ENCODE data around the gene TSPAN8.

The TSPAN8 gene

GRCh38 chr12:71186571-71187288, 28.9 kb upstream of the TSPAN8 start:
- Histone ChIP-seq H3K9me3 (ENCODE audit: control insufficient read depth, insufficient read depth, low read depth, low read length) (no peaks in the 10 kb centered on the region), H3K4me1 (ENCODE audit: control insufficient read depth, insufficient read depth, low read length) (no peaks in the 10 kb centered on the region), H3K27ac (ENCODE audit: extremely low read depth, low read depth, low read length) (no peak overlapping the region), H3K36me3 (ENCODE audit: control insufficient read depth in 2 of 2, insufficient read depth in 1 of 2, low read length in 2 of 2) (no peaks in the 10 kb centered on the region), H3K4me3 (ENCODE audit: low read depth, low read length) (no peak overlapping the region)
- ChIA-PET POLR2A (no interaction called here), CTCF (interaction anchor here (0.5 kb wide), 1 partner anchor 33 kb away, joined by 3 read pairs; no protein-coding TSS in a partner anchor)
- TF ChIP-seq INSM2 (tag by site-specific recombination; IDR thresholded peaks at IDR 0.05) (no peak), HOXD13 (CRISPR knock-in tag; IDR thresholded peaks at IDR 0.05; ENCODE audit: borderline replicate concordance) (no peak), ZNF138 (tag by site-specific recombination; IDR thresholded peaks at IDR 0.05; ENCODE audit: borderline replicate concordance) (no peak), TCF7L2 (IDR thresholded peaks at IDR 0.05; ENCODE audit: borderline replicate concordance, low read depth, low read length) (no peak), TSHZ1 (tag by site-specific recombination; IDR thresholded peaks at IDR 0.05; ENCODE audit: borderline replicate concordance) (no peak), ZNF560 (tag by site-specific recombination; IDR thresholded peaks at IDR 0.05; ENCODE audit: borderline replicate concordance) (no peak), ZNF558 (tag by site-specific recombination; IDR thresholded peaks at IDR 0.05) (no peak), MYNN (tag by site-specific recombination; IDR thresholded peaks at IDR 0.05; ENCODE audit: borderline replicate concordance) (no peak), ZNF146 (tag by site-specific recombination; IDR thresholded peaks at IDR 0.05) (no peak), ZNF521 (tag by site-specific recombination; IDR thresholded peaks at IDR 0.05) (no peak), ZNF37A (tag by site-specific recombination; IDR thresholded peaks at IDR 0.05) (no peak), ZNF202 (tag by site-specific recombination; IDR thresholded peaks at IDR 0.05; ENCODE audit: borderline replicate concordance) (no peak)
- TF ChIP-seq, protein P1, sequence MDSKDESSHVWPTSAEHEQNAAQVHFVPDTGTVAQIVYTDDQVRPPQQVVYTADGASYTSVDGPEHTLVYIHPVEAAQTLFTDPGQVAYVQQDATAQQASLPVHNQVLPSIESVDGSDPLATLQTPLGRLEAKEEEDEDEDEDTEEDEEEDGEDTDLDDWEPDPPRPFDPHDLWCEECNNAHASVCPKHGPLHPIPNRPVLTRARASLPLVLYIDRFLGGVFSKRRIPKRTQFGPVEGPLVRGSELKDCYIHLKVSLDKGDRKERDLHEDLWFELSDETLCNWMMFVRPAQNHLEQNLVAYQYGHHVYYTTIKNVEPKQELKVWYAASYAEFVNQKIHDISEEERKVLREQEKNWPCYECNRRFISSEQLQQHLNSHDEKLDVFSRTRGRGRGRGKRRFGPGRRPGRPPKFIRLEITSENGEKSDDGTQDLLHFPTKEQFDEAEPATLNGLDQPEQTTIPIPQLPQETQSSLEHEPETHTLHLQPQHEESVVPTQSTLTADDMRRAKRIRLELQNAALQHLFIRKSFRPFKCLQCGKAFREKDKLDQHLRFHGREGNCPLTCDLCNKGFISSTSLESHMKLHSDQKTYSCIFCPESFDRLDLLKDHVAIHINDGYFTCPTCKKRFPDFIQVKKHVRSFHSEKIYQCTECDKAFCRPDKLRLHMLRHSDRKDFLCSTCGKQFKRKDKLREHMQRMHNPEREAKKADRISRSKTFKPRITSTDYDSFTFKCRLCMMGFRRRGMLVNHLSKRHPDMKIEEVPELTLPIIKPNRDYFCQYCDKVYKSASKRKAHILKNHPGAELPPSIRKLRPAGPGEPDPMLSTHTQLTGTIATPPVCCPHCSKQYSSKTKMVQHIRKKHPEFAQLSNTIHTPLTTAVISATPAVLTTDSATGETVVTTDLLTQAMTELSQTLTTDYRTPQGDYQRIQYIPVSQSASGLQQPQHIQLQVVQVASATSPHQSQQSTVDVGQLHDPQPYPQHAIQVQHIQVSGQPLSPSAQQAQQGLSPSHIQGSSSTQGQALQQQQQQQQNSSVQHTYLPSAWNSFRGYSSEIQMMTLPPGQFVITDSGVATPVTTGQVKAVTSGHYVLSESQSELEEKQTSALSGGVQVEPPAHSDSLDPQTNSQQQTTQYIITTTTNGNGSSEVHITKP (tag by site-specific recombination; IDR thresholded peaks at IDR 0.05) = no peak
- TF ChIP-seq, protein P2, sequence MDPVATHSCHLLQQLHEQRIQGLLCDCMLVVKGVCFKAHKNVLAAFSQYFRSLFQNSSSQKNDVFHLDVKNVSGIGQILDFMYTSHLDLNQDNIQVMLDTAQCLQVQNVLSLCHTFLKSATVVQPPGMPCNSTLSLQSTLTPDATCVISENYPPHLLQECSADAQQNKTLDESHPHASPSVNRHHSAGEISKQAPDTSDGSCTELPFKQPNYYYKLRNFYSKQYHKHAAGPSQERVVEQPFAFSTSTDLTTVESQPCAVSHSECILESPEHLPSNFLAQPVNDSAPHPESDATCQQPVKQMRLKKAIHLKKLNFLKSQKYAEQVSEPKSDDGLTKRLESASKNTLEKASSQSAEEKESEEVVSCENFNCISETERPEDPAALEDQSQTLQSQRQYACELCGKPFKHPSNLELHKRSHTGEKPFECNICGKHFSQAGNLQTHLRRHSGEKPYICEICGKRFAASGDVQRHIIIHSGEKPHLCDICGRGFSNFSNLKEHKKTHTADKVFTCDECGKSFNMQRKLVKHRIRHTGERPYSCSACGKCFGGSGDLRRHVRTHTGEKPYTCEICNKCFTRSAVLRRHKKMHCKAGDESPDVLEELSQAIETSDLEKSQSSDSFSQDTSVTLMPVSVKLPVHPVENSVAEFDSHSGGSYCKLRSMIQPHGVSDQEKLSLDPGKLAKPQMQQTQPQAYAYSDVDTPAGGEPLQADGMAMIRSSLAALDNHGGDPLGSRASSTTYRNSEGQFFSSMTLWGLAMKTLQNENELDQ (tag by site-specific recombination; IDR thresholded peaks at IDR 0.05; ENCODE audit: low read depth) = no peak

Data from HEK293 (cell line).